Amniotic stem cell (primary cell): ENCODE measurements around the gene EML1.
"Not testable (repeated sequence)": the region's sequence is repeated elsewhere in the genome, so short reads cannot be mapped to it uniquely, and the experiment has no call there.

Experiments
- DNase-seq: peaks from one replicate; lab custom pipeline; 2025; lab: John Stamatoyannopoulos, UW

The EML1 gene

GRCh38 chr14:99938376-99938775 lies 145.2 kb downstream of the EML1 start:
- no peak for DNase-seq

DNA sequence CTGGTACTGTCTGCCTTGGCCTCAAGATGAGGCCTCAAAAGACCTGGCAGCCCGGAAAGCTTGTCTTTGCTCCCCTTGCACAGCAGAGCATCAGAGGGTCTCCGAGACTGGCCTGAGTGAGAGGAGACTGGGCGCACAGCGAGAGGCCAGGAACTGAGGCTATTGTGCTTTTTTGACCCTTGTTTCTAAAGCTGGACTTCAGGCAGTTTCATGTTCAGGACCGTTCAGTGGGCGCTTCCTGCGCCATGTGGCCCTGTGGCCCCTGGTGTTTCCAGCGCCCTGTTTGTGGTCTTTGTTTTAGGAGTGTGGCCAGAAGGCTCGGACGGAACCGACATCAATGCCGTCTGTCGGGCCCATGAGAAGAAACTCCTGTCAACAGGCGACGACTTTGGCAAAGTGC lies 145.7 kb downstream of the EML1 start:
- DNase-seq = no peak

DNA sequence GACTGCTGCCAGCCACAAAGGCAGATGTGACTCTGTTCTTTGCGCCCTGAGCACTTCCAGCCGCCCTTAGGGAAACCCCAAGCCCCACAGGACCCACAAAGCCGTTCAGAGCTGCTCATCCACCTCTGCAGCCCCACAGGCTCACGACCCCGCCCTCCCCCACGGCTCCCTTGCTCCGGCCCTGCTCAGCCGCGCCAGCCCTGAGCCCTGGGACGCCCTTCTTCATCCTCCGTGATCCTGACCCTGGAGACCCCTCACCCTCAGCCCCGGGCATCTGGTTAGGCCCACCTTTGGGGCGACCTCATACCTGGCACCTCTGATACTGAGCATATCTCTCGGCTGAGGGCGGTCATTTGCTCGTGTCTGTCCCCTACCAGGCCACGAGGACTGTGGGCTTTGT lies 146.2 kb downstream of the EML1 start:
- no peak for DNase-seq

- no peak for DNase-seq
Measured at GRCh38 chr14:99940064-99940463, 146.9 kb downstream of the EML1 start.

- DNase-seq = no peak
Measured at GRCh38 chr14:99941211-99941610, 148.0 kb downstream of the EML1 start.

GRCh38 chr14:99943620-99944019 lies 150.4 kb downstream of the EML1 start:
- no peak for DNase-seq

GRCh38 chr14:99944241-99944651 lies 151.0 kb downstream of the EML1 start:
- DNase-seq = no peak

DNA sequence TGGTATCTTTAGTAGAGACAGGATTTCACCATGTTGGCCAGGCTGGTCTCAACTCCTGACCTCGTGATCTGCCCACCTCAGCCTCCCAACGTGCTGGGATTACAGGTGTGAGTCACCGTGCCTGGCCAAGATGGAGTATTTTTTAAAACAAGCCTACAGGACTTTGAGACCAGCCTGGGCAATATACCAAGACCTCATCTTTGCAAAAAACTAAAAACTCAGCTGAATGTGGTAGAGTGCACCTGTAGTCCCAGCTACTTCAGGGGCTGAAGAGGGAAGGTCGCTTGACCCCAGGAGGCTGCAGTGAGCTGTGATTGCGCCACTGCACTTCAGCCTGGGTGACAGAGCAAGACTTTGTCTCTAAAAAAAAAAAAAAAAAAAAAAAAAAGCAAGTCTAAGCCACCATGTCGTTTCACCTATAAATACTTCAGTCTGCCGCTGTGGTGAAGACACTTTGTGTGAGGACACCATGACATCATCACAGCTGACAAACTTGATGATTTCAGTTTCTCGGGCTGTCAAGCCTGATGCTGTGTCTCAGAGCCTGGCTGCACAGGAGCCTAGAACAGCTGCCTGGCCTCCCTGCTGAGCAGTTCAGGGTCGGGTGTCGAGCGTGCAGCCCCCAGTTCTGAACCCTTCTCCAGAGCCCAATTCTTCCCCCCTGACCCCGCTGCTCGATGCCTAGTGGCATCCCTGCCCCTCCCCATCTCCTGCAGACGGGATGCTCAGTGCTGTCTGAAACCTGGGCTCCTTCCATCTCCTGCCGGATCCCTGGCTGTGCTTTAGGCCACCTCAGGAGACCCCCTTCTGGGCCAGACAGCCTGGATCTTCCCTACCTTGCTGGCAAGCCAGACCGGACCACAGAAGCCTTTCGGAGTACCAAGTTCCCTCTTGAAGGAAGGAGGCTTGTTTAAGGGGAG lies 152.8 kb downstream of the EML1 start:
- no peak for DNase-seq

DNA sequence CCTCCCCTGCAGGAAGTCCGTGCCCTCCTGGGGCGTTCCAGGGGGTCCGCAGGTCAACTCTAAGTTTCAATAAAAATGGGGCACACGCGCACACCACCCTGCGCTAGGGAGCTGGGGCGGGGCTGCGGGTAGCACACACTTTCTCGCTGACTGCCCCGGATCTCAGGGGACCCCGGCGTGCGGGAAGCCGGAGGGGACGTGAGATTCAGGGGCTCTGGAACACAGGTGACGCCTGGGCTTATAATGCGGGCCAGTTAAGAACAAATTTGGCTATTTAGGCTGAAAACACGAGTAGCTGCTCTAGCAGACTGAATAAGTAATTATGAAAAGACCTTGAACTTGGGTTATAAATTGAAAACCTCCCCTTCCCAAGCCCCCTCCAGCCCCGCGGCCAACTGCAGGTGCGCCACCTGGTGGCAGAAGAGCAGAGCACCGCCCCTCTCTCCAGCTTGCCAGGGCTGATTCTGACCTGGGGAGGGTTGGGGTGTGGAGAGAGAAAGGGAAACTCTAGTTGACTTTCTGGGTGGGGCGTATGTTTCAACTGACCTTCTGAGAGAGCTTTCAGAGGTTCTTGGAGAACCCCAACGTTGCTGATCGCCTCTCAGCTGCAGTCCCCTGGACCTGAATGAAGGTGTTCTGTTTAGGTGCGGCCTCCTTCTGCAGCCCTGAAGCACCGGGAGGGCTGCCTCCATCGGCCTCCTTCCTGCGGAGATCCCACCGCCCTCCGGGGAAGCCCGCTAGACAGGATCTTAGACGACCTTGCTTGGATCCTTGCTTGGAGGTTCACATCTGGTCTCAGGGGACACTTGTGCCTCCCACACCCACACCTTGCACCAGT lies 153.7 kb downstream of the EML1 start:
- no peak for DNase-seq

DNA sequence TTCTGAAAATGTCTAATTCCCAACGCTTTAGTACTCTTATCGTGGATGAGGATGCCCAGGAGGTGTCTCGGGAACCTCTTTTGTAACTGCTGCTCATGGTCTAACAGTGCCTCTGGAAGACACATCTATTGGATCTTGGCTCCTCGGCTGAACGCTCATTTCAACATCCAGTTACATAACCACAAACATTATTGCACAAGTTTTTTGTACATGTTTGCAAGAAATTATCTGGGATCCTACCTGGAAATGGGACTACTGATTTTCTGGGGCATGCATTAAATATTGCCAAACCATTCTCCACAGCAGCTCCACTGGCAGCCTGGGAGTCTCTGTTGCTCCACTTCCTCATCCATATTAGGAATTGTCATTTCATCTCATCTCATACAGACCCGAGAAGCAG lies 154.5 kb downstream of the EML1 start:
- DNase-seq = no peak

DNA sequence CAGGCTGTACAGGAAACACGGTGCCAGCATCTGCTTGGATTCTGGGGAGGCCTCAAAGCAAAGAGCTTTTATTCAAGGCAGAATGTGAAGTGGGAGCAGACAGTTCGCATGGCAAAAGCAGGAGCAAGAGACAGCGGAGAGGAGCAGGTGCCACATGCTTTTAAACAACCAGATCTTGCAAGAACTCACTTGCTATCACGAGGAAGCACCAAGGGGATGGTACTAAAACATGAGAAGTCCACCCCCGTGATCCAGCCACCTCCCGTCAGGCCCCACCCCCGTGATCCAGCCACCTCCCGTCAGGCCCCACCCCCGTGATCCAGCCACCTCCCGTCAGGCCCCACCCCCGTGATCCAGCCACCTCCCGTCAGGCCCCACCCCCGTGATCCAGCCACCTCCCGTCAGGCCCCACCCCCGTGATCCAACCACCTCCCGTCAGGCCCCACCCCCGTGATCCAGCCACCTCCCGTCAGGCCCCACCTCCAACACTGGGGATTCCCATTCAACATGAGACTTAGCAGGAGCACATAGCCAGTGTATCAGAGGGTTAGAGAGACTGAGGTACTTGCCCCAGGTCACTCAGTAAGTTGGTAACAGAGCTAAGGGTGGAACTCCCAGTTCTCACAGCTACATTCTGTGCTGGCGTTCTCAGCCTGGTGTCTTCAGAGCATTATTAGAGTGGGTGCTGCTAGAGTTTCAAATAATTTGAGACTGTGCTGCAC lies 156.0 kb downstream of the EML1 start:
- not testable (repeated sequence) for DNase-seq

GRCh38 chr14:99950181-99950580 lies 157.0 kb downstream of the EML1 start:
- no peak for DNase-seq

DNA sequence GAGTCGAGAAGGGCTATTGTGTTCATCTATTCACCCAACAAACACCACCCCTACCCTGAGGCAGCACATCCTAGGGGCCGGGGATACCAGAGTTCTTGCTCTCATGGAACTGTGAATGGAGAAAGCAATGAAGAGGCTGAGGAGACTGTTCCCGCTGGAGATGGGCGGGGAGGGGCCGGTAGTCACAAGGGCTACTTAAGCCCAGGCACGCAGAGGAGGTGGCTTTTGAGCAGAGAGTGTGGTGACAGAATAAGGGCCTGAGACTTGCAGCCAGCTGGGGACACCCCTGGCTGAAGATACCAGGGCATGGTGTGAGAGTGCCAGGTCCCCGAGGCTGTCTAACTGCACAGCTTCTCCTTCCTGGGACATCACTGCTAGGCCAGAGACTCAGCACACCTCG lies 157.9 kb downstream of the EML1 start:
- DNase-seq = no peak

DNA sequence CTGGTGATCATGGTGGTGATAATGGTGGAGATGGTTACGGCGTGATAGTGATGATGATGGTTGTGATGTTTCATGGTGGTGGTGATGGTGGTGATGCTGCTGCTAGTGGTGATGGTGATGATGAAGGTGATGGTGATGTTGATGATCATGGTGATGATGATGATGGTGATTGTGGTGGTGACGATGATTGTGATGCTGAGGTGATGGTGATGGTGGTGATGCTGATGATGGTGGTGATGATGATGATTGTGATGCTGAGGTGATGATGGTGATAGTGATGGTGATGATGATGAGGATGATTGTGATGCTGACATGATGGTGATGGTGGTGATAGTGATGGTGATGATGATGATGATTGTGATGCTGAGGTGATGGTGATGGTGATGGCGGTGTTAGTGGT lies 158.8 kb downstream of the EML1 start:
- DNase-seq = no peak

GRCh38 chr14:99952453-99952852 lies 159.2 kb downstream of the EML1 start:
- no peak for DNase-seq

DNA sequence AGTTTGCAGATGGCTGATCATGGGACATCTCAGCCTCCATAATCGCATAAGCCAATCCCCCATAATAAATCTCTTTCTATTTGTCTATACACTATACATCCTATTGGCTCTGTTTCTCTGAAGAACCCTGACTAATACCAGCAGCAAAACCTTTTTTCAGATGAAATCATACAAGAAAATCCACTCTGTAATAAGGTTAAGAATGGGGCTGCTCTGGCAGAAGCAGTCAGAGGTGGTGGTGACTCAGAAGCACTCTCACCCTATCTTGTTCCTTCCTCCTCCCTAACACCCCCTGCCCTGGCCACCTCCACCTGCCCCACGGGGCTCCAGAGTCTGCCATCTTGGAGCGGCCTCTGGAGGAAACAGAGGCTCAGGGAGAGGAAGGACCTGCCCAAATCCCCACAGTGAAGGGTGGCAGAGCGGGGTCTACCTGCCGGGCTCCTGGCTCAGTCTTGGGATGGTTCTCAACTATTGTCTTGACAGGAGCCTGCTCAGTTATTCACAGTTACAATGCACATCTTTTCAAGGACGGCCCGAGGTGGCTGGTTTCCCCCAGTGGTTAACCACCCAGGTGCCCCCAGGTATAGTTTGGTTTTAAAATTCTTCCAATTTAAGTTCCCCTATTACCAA lies 162.7 kb downstream of the EML1 start:
- no peak for DNase-seq

DNA sequence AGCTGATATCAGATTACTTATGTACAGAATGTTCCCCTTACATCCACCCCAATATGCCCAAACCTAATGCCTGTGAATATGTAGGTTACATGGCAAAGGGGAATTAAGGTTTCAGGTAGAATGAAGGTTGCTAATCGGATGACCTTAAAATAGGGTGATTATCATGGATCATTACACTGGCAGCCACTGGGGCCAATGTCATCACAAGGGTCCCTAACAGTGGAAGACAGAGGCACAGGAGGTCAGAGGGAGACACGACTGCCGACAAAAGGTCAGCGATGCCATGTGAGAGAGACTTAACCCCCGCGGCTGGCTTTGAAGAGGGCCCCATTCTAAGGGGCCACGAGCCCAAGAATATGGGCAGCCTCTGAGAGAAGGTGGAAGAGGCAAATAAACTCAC lies 165.2 kb downstream of the EML1 start:
- DNase-seq = no peak

- DNase-seq = no peak
Measured at GRCh38 chr14:99961826-99962518, 168.8 kb downstream of the EML1 start.

DNA sequence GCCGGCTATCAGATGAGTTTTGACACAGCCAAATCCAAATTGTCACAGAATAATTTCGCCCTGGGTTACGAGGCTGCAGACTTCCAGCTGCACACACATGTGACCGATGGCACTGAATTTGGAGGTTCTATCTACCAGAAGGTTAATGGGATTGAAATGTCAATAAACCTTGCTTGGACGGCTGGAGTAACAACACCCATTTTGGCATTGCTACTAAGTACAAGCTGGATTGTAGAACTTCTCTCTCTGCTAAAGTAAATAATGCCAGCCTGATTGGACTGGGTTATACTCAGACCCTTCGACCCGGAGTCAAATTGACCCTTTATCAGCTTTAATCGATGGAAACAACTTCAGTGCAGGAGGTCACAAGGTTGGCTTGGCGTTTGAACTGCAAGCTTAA lies 171.8 kb downstream of the EML1 start:
- DNase-seq = no peak

- no peak for DNase-seq
Measured at GRCh38 chr14:99966037-99966835, 173.0 kb downstream of the EML1 start.

DNA sequence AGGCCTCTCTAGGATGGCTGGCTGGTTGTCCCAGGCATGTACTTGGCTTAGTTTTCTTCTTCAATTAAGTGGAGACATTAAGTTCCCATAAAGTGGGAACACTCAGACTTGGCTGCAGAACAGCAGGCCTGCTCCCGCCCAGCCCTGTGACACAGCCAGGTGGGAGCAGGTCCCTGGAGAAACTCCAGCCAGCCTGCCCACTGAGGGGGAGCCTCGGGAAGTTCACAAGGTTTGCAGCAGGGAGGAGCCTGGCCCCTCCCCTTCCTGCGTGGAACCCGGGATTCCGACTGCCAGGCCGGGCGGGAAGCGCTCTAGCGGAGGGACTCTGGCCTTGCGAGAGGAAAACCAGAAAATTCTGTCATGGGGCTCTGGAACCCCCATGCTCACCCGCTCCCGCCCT lies 173.7 kb downstream of the EML1 start:
- DNase-seq = no peak
